Liver (tissue), 9 donors: Measurements from ENCODE around the gene ORC5. TPM values are rescaled to one million over a fixed set of nuclear protein-coding genes. Genes with fewer than 3 reads are reported as not detected.
A peak's percentile ranks its signal among the peaks of the same experiment; 100 is the strongest.

Experiments
- DNase-seq: peaks from one replicate; pipeline ENCODE4 v3.0.0-alpha.2; 2017; ENCODE audit warnings: low spot score
- H3K27ac ChIP-seq, 2 donors: one replicate each; pipeline ENCODE4 v1.7.0; 2013; ENCODE audit warnings: inconsistent platforms in 2 of 2, low read length in 2 of 2, control low read depth in 1 of 2, low read depth in 1 of 2, mild to moderate bottlenecking in 1 of 2
- H3K27me3 ChIP-seq, 4 donors: one replicate each; pipeline versions ENCODE4 v1.6.1 to v1.7.0; 2013; ENCODE audit warnings: low read length in 3 of 4, inconsistent platforms in 1 of 4, mild to moderate bottlenecking in 1 of 4, moderate library complexity in 1 of 4; ENCODE audit not compliant: control insufficient read depth in 4 of 4, insufficient read depth in 4 of 4
- H3K36me3 ChIP-seq, 4 donors: one replicate each; pipeline versions ENCODE4 v1.6.1 to v1.7.0; 2013; ENCODE audit warnings: low read length in 3 of 4, mild to moderate bottlenecking in 3 of 4, low read depth in 1 of 4, moderate library complexity in 1 of 4; ENCODE audit not compliant: control insufficient read depth in 4 of 4, insufficient read depth in 3 of 4
- H3K4me1 ChIP-seq, 4 donors: one replicate each; pipeline versions ENCODE4 v1.6.1 to v1.7.0; 2013; ENCODE audit warnings: low read length in 3 of 4, mild to moderate bottlenecking in 3 of 4, moderate library complexity in 1 of 4; ENCODE audit not compliant: control insufficient read depth in 4 of 4, insufficient read depth in 4 of 4
- H3K4me3 ChIP-seq, 3 donors: one replicate each; pipeline versions ENCODE4 v1.6.1 to v1.7.0; 2013; ENCODE audit warnings: low read length in 3 of 3, control low read depth in 1 of 3, low read depth in 1 of 3, mild to moderate bottlenecking in 1 of 3
- H3K9ac ChIP-seq, 2 donors: one replicate each; pipeline ENCODE4 v1.7.0; 2013; ENCODE audit warnings: low read length in 2 of 2, mild to moderate bottlenecking in 2 of 2, moderate library complexity in 2 of 2, control low read depth in 1 of 2, low read depth in 1 of 2
- H3K9me3 ChIP-seq, 4 donors: one replicate each; pipeline versions ENCODE4 v1.6.1 to v1.7.0; 2013; ENCODE audit warnings: low read length in 3 of 4; ENCODE audit not compliant: control insufficient read depth in 4 of 4
- CTCF ChIP-seq: fragments of 150-350 bp; IDR thresholded peaks from 2 replicates; pipeline ENCODE4 v1.5.1; 2017; ENCODE audit warnings: improper control_type of control experiment, low read depth, low read length; ENCODE audit not compliant: missing input control
- EGR1 ChIP-seq, 2 donors: IDR thresholded peaks; 2 replicates each; pipeline ENCODE4 v1.6.1; 2016 to 2018; ENCODE audit warnings: antibody characterized with exemption in 2 of 2, low read depth in 2 of 2
- FOXA1 ChIP-seq: IDR thresholded peaks from 2 replicates; pipeline ENCODE4 v1.6.1; 2016; ENCODE audit warnings: antibody characterized with exemption
- FOXA2 ChIP-seq: IDR thresholded peaks from 2 replicates; pipeline ENCODE4 v1.6.1; 2016; ENCODE audit warnings: antibody characterized with exemption
- GABPA ChIP-seq, 2 donors: IDR thresholded peaks in 1 of 2; conservative IDR thresholded peaks in 1 of 2; 2 replicates each; pipeline ENCODE4 v1.6.1; 2016; ENCODE audit warnings: antibody characterized with exemption in 2 of 2, mild to moderate bottlenecking in 1 of 2, moderate library complexity in 1 of 2
- HNF4A ChIP-seq, 2 donors: conservative IDR thresholded peaks; 2 replicates each; pipeline ENCODE4 v1.6.1; 2016; ENCODE audit warnings: antibody characterized with exemption in 2 of 2, mild to moderate bottlenecking in 2 of 2
- HNF4G ChIP-seq: IDR thresholded peaks from 2 replicates; pipeline ENCODE4 v1.6.1; 2016; ENCODE audit warnings: antibody characterized with exemption
- JUND ChIP-seq, 2 donors: IDR thresholded peaks; 2 replicates each; pipeline ENCODE4 v1.6.1; 2016; ENCODE audit warnings: antibody characterized with exemption in 2 of 2
- MAX ChIP-seq: IDR thresholded peaks from 2 replicates; pipeline ENCODE4 v1.6.1; 2016; ENCODE audit warnings: antibody characterized with exemption
- NR2F2 ChIP-seq: IDR thresholded peaks from 2 replicates; pipeline ENCODE4 v1.6.1; 2016; ENCODE audit warnings: antibody characterized with exemption
- RAD21 ChIP-seq, 2 donors: IDR thresholded peaks; 2 replicates each; pipeline ENCODE4 v1.6.1; 2016; ENCODE audit warnings: antibody characterized with exemption in 2 of 2, mild to moderate bottlenecking in 2 of 2
- REST ChIP-seq: IDR thresholded peaks from 2 replicates; pipeline ENCODE4 v1.6.1; 2016; ENCODE audit warnings: antibody characterized with exemption, mild to moderate bottlenecking
- RXRA ChIP-seq, 2 donors: IDR thresholded peaks; 2 replicates each; pipeline ENCODE4 v1.6.1; 2017 to 2018; ENCODE audit warnings: antibody characterized with exemption in 2 of 2, mild to moderate bottlenecking in 1 of 2
- SP1 ChIP-seq: IDR thresholded peaks from 2 replicates; pipeline ENCODE4 v1.6.1; 2018; ENCODE audit warnings: antibody characterized with exemption, mild to moderate bottlenecking
- TAF1 ChIP-seq: conservative IDR thresholded peaks from 2 replicates; pipeline ENCODE4 v1.6.1; 2016; ENCODE audit warnings: antibody characterized with exemption, mild to moderate bottlenecking
- YY1 ChIP-seq: IDR thresholded peaks from 2 replicates; pipeline ENCODE4 v1.6.1; 2016; ENCODE audit warnings: antibody characterized with exemption, mild to moderate bottlenecking
- ZBTB33 ChIP-seq: IDR thresholded peaks from 2 replicates; pipeline ENCODE4 v1.6.1; 2016; ENCODE audit warnings: antibody characterized with exemption
- WGBS: extraction: QIAGEN DNeasy Blood & Tissue Kit; methylation state at CpG from one replicate; pipeline ENCODE4 v1.1.7; 2013; 5-methylcytosine and 5-hydroxymethylcytosine counted together
- polyA plus RNA-seq, 2 donors: library from polyadenylated mRNA; stranded (reverse) in 1 of 2; unstranded in 1 of 2; fragments of 200-250 nt in 1 of 2; fragments of >200 nt in 1 of 2; fragmentation: Nextera tagmentation in 1 of 2; extraction: Ambion mirVana in 1 of 2; gene quantifications; one replicate each; pipeline versions ENCODE4 v1.2.1 to v1.2.3, GENCODE V29; 2013 to 2015
- total RNA-seq, 2 donors: library from RNA; depleted of rRNA; stranded (reverse); fragments of >200 nt; gene quantifications; one replicate each; pipeline ENCODE4 v1.2.3, GENCODE V29; 2014
- TF ChIP-seq, protein P1 (sequence below): IDR thresholded peaks from 2 replicates; pipeline ENCODE4 v1.6.1; 2016; ENCODE audit warnings: antibody characterized with exemption
- donor health status: healthy.
- donor health status: healthy.
- donor health status: healthy.
- donor health status: healthy.
- donor health status: healthy.

Gene ORC5
- total and polyA plus RNA-seq, 4 donors: 8.4 to 20.7 (median 11.5) TPM

- no peak for TF ChIP-seq EGR1 (IDR thresholded peaks at IDR 0.05; ENCODE audit: low read depth in 2 of 2)
- no peak for TF ChIP-seq TAF1
- no peak for TF ChIP-seq GABPA (IDR thresholded peaks at IDR 0.05 in 1 of 2, conservative IDR thresholded peaks at IDR 0.05 in 1 of 2)
- no peak for TF ChIP-seq FOXA2
- no peak for TF ChIP-seq CTCF
- no peak for TF ChIP-seq SP1
- TF ChIP-seq RXRA (IDR thresholded peaks at IDR 0.05): no peak
- no peak for TF ChIP-seq NR2F2
- TF ChIP-seq HNF4G: no peak
- TF ChIP-seq YY1: no peak
- no peak for TF ChIP-seq REST
- TF ChIP-seq HNF4A (conservative IDR thresholded peaks at IDR 0.05): no peak
- TF ChIP-seq ZBTB33: no peak
- no peak for TF ChIP-seq FOXA1
- TF ChIP-seq, protein P1, sequence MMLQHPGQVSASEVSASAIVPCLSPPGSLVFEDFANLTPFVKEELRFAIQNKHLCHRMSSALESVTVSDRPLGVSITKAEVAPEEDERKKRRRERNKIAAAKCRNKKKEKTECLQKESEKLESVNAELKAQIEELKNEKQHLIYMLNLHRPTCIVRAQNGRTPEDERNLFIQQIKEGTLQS: no peak
- WGBS: 90% methylated on average over 1 of the region's 1 CpG
- Histone ChIP-seq H3K4me1 (peaks cover 0 to 1% (median 0%) of the 10 kb centered on the region in 4 donors), H3K27me3 (no peaks in the 10 kb centered on the region), H3K4me3 (no peak overlapping the region), H3K9me3 (no peaks in the 10 kb centered on the region), H3K36me3 (no peaks in the 10 kb centered on the region), H3K9ac (no peak overlapping the region), H3K27ac (no peak overlapping the region)
- no peak for DNase-seq
Measured at GRCh38 chr7:104112623-104113022, 95.2 kb downstream of the ORC5 start.

DNA sequence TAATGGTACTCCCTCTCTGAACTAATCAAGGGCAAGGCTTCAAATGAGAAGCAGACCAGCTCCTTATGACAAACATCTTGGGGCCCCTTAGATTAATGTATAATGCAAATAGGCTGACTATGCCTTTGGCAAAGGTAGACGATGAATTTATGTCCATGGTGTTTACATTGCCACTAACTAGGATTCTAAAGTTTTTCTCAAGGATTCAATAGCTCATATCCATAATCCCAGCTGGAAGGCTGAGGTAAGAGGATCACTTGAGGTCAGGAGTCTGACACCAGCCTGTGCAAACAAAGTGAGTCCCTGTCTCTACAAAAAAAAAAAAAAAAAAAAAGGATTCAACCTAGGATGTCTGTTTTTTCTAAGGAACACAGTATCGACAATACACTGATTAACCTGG, 96.5 kb downstream of the ORC5 start:
- peaks cover 0 to 1% (median 0%) of the 10 kb centered on the region in 4 donors for H3K4me1 ChIP-seq
- no peaks in the 10 kb centered on the region for H3K9me3 ChIP-seq
- H3K9ac ChIP-seq: peak overlapping the region in 1 of 2 donors; percentile 41
- no peak overlapping the region for H3K27ac ChIP-seq
- no peaks in the 10 kb centered on the region for H3K36me3 ChIP-seq
- TF ChIP-seq RXRA (IDR thresholded peaks at IDR 0.05): no peak
- TF ChIP-seq NR2F2: no peak
- no peak for TF ChIP-seq RAD21 (IDR thresholded peaks at IDR 0.05)
- no peak for TF ChIP-seq ZBTB33
- TF ChIP-seq YY1: no peak
- no peak for TF ChIP-seq FOXA1
- TF ChIP-seq FOXA2: no peak
- TF ChIP-seq MAX: no peak
- no peak for TF ChIP-seq TAF1
- TF ChIP-seq SP1: no peak
- TF ChIP-seq JUND (IDR thresholded peaks at IDR 0.05): no peak
- TF ChIP-seq, protein P1: no peak
- TF ChIP-seq EGR1 (IDR thresholded peaks at IDR 0.05; ENCODE audit: low read depth in 2 of 2): no peak
- no peak for TF ChIP-seq GABPA (IDR thresholded peaks at IDR 0.05 in 1 of 2, conservative IDR thresholded peaks at IDR 0.05 in 1 of 2)
- no peaks in the 10 kb centered on the region for H3K27me3 ChIP-seq
- 61% methylated on average over 2 of the region's 2 CpGs for WGBS
- H3K4me3 ChIP-seq: no peak overlapping the region
- DNase-seq: no peak
